Loucy (cell line): ENCODE measurements around the gene MACROD2.

ENCODE experiments used
- H2AFZ ChIP-seq: fragments of 200-600 bp; sonication (generic); 2 replicates; pipeline ENCODE4 v1.6.0; 2016; ENCODE audit warnings: antibody characterized with exemption, mild to moderate bottlenecking, low read length, moderate library complexity
- H3F3A ChIP-seq: fragments of 200-600 bp; 2 replicates; pipeline ENCODE4 v1.6.0; 2016; ENCODE audit warnings: antibody characterized with exemption, low read depth, mild to moderate bottlenecking
- H3K27me3 ChIP-seq: fragments of 200-600 bp; sonication (generic); 2 replicates; pipeline ENCODE4 v1.6.1; 2014; ENCODE audit warnings: low read length, mild to moderate bottlenecking; ENCODE audit not compliant: insufficient read depth, poor library complexity, severe bottlenecking
- H3K36me3 ChIP-seq: fragments of 200-600 bp; sonication (generic); 2 replicates; pipeline ENCODE4 v1.6.1; 2016; ENCODE audit warnings: low read length; ENCODE audit not compliant: insufficient read depth
- H3K4me1 ChIP-seq: fragments of 200-600 bp; sonication (generic); 2 replicates; pipeline ENCODE4 v1.5.1; 2014; ENCODE audit warnings: low read length, mild to moderate bottlenecking; ENCODE audit not compliant: insufficient read depth, poor library complexity, severe bottlenecking
- H3K4me2 ChIP-seq: fragments of 200-600 bp; sonication (generic); 2 replicates; pipeline ENCODE4 v1.6.0; 2014; ENCODE audit warnings: antibody characterized with exemption, low read length, low read depth, mild to moderate bottlenecking; ENCODE audit not compliant: poor library complexity, severe bottlenecking
- H3K4me3 ChIP-seq: fragments of 200-600 bp; sonication (generic); 2 replicates; pipeline ENCODE4 v1.5.1; 2014; ENCODE audit warnings: low read length, mild to moderate bottlenecking, mixed read lengths; ENCODE audit not compliant: poor library complexity, severe bottlenecking
- H3K79me2 ChIP-seq: fragments of 200-600 bp; sonication (generic); 2 replicates; pipeline ENCODE4 v1.6.1; 2014; ENCODE audit warnings: low read length; ENCODE audit not compliant: insufficient read depth
- H3K9ac ChIP-seq: fragments of 200-600 bp; sonication (generic); 2 replicates; pipeline ENCODE4 v1.6.0; 2014; ENCODE audit warnings: mild to moderate bottlenecking, low read depth, low read length, moderate library complexity; ENCODE audit not compliant: poor library complexity, severe bottlenecking
- H3K9me2 ChIP-seq: fragments of 200-600 bp; sonication (generic); replicated peaks from 2 replicates; pipeline ENCODE4 v1.6.1; 2016; ENCODE audit warnings: low read depth, low read length, mixed read lengths
- H3K9me3 ChIP-seq: fragments of 200-600 bp; sonication (generic); 2 replicates; pipeline ENCODE4 v1.6.1; 2014; ENCODE audit warnings: mild to moderate bottlenecking, antibody characterized with exemption, low read length, low read depth; ENCODE audit not compliant: insufficient read depth
- H4K20me1 ChIP-seq: fragments of 200-600 bp; sonication (generic); 2 replicates; pipeline ENCODE4 v1.6.0; 2014; ENCODE audit warnings: antibody characterized with exemption, low read length, mild to moderate bottlenecking; ENCODE audit not compliant: insufficient read depth, poor library complexity, severe bottlenecking
- EZH2phosphoT487 ChIP-seq: fragments of 200-600 bp; IDR thresholded peaks from 2 replicates; pipeline ENCODE4 v1.6.1; 2018; ENCODE audit warnings: antibody characterized with exemption, mild to moderate bottlenecking, moderate library complexity, borderline replicate concordance
- TF ChIP-seq, protein P1 (sequence below): fragments of 200-600 bp; sonication (generic); conservative IDR thresholded peaks from 2 replicates; pipeline ENCODE4 v1.5.1; 2014; ENCODE audit warnings: mild to moderate bottlenecking, antibody characterized with exemption, low read length

The MACROD2 gene

DNA sequence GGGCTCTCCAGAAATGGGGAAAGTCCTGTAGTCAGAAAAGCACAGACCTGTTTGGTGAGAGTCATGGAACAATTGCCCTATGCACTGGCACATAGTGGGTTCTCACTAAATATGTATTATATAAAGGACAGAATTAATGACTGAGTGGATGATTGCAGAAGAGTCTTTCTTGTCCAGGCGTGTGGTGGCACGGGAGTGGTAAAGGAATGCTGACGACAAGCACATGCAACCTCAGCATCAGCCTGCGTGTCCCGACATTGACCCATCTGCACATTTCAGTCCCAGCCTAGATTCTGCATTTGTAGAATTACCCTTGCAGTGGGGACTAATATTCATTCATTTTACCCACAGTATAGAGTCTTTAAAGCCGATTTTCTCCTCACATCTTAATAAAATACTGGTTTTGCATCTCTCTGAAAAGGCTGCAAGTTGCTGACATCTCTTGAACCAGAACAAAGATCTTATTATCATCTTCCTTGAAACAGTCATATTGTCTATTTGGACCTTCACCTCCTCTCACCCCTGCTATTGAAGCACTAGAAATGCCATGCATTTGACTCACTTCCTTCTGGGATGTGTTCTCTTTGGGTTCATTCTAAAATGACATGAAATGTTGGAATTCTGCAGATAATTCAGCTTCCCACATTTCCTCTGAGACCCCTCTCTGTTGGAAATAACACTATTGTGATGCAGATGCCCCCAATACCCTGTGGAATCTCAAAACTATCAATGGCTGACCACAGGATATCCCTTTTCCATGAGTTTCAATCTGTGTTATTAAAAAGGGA, 1225.7 kb downstream of the MACROD2 start:
- Histone ChIP-seq H2AFZ (no peak overlapping the region), H3K9me2 (no peaks in the 10 kb centered on the region), H3K79me2 (no peaks in the 10 kb centered on the region), H3F3A (no peaks in the 10 kb centered on the region), H3K36me3 (no peaks in the 10 kb centered on the region), H3K9me3 (no peaks in the 10 kb centered on the region), H3K4me2 (no peak overlapping the region), H3K4me3 (no peak overlapping the region), H3K27me3 (no peaks in the 10 kb centered on the region), H3K4me1 (no peaks in the 10 kb centered on the region), H4K20me1 (no peaks in the 10 kb centered on the region), H3K9ac (no peak overlapping the region)
- TF ChIP-seq EZH2phosphoT487: no peak
- TF ChIP-seq, protein P1, sequence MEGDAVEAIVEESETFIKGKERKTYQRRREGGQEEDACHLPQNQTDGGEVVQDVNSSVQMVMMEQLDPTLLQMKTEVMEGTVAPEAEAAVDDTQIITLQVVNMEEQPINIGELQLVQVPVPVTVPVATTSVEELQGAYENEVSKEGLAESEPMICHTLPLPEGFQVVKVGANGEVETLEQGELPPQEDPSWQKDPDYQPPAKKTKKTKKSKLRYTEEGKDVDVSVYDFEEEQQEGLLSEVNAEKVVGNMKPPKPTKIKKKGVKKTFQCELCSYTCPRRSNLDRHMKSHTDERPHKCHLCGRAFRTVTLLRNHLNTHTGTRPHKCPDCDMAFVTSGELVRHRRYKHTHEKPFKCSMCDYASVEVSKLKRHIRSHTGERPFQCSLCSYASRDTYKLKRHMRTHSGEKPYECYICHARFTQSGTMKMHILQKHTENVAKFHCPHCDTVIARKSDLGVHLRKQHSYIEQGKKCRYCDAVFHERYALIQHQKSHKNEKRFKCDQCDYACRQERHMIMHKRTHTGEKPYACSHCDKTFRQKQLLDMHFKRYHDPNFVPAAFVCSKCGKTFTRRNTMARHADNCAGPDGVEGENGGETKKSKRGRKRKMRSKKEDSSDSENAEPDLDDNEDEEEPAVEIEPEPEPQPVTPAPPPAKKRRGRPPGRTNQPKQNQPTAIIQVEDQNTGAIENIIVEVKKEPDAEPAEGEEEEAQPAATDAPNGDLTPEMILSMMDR: no peak

DNA sequence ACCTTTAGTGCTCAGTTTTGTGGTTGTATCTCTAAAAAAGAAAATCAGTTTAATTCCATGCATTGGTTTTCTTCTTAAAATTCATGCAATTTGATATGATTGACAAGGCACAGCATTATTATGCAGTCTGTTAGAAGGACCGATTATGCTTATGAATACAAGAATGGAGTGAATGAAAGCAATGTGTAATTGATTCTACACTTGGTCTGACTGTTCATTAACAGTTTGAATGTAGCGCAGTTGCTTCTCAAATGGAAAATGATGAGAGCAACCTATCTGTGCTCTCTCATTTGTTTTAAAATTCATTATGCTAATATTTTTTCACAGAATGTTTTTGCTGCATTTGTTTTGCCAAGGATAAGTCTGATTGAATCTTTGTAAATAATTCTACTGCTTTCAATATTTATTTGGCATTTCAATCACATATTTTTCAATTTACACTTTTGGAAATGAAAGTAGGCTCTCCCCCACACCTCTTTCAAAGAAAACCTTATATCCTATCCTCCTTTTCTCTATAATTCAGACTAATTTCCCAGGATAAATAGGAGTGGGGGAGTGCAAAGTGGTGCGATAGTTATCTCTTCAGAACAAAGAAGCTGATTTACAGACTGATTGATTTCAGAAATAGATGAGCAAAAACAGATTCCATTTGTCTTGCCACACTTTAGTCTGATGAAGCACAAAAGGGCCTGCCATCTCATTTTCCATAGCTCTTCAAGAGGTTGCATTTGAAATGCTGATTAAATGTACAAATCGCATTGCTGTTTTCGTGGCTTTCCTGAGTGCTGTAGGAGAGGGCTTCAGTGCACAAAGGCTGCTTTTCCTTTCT, 1227.4 kb downstream of the MACROD2 start:
- Histone ChIP-seq H3F3A (no peaks in the 10 kb centered on the region), H4K20me1 (no peaks in the 10 kb centered on the region), H3K9me2 (no peaks in the 10 kb centered on the region), H3K79me2 (no peaks in the 10 kb centered on the region), H3K9ac (no peak overlapping the region), H3K9me3 (no peaks in the 10 kb centered on the region), H2AFZ (no peak overlapping the region), H3K4me1 (no peaks in the 10 kb centered on the region), H3K36me3 (no peaks in the 10 kb centered on the region), H3K4me2 (no peak overlapping the region), H3K27me3 (no peaks in the 10 kb centered on the region), H3K4me3 (no peak overlapping the region)
- TF ChIP-seq, protein P1: no peak
- TF ChIP-seq EZH2phosphoT487: no peak

DNA sequence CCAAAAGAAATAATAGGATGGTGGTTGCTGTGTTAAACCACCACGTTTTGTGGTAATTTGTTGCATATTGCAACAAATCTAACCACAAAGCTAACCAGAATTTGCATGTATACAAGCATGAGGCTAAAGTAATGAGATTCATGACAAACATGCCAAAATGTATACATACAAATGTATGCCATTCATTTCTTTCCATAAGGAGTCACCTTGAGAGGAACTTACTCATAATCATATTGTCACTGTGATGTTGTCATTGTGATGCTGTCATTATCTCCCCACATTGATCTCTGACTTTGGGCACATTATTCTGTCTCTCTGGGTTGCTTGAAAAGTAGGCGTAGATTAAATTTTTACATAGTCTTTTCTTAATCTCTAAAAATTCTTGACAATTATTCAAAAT, 1228.9 kb downstream of the MACROD2 start:
- Histone ChIP-seq H3K9me2 (no peaks in the 10 kb centered on the region), H3K4me3 (no peak overlapping the region), H3K36me3 (no peaks in the 10 kb centered on the region), H3K9ac (no peak overlapping the region), H3K4me2 (no peak overlapping the region), H3K9me3 (no peaks in the 10 kb centered on the region), H3F3A (no peaks in the 10 kb centered on the region), H3K4me1 (no peaks in the 10 kb centered on the region), H3K27me3 (no peaks in the 10 kb centered on the region), H2AFZ (no peak overlapping the region), H4K20me1 (no peaks in the 10 kb centered on the region), H3K79me2 (no peaks in the 10 kb centered on the region)
- TF ChIP-seq, protein P1: no peak
- no peak for TF ChIP-seq EZH2phosphoT487
